ENCODE results near the gene TMEM187.

The TMEM187 gene

DNA sequence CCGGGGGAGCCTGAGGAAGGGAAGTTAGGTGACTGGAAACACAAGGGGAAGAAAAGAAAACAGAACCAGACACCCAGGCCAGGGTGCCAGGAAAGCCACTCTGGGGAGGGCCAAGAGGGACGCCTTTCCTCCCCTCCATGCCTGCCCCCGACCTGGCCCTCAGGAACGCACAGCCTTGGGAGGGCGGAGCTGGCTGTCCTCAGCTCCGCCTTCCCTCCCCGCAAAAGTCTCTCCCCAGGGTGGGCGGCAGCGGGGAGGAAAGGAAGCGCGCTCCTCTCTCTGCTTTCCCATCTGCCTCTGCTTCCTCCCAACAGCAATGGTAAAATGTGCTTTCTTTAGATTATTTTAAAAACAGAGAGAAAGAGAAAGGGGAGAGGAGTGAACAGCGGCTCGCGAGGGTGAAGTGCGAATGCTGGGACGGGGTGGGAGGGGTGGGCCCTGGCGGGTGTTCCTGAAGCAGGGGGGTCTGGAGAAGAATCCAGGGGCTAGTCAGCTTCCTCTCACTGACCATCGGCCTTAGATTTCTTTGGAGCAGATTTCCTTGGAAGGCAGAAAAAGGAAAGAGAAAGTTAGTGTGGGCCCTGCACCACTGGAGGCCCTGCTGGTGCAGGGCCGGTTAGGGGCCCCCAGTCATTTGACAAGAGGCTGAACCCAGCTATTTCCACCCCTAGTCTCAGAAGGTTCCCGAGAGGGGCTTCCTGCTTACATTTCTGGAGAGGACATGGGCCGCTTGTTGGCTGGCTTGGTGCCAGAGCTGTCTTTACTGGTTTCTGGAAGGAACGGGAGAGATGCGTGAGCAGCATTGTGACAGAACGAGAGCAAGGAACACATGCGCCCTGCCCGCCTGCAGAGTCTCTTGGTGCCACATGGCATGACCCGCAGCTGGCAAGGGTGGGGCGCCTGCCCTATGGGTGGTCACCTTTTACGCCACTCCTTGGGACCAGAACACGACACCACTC, 23.4 kb upstream of the TMEM187 start:
- no peak for TF ChIP-seq TCF12 (IDR thresholded peaks at IDR 0.05; ENCODE audit: low read depth)
- TF ChIP-seq YY1 (IDR thresholded peaks at IDR 0.05; ENCODE audit: low read depth) = no peak
- no peak for TF ChIP-seq NFIC (IDR thresholded peaks at IDR 0.05)
- TF ChIP-seq CEBPB (IDR thresholded peaks at IDR 0.05) = no peak
- no peak for TF ChIP-seq USF1 (IDR thresholded peaks at IDR 0.05)
- no peak for TF ChIP-seq TEAD4 (IDR thresholded peaks at IDR 0.05)
- TF ChIP-seq MAX (IDR thresholded peaks at IDR 0.05) = no peak

DNA sequence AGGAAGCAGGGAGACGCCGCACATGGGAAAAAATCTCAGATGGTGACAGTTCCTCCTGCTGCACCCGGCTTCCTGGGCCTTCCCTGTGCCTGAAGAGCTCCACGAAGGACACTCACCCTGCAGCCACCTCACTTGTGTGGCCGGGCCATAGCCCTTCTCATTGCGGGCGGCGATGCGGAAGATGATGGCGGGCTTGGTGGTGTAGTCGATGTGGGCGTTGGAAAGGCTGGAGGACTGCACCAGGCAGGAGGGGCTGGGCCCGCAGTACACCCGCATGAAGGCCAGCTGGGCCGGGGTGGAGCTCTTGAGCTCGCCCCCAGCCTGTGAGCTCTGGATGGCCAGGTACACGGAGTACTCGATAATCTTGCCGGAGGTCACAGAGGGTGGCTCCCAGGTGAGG, 22.4 kb upstream of the TMEM187 start:
- TF ChIP-seq TEAD4 (IDR thresholded peaks at IDR 0.05) (no peak), FOXM1 (IDR thresholded peaks at IDR 0.05; ENCODE audit: borderline replicate concordance, low read depth) (no peak), CEBPB (IDR thresholded peaks at IDR 0.05) (no peak), ZBTB7A (IDR thresholded peaks at IDR 0.05; ENCODE audit: low read depth) (no peak), TCF12 (IDR thresholded peaks at IDR 0.05; ENCODE audit: low read depth) (no peak), CREB1 (IDR thresholded peaks at IDR 0.05; ENCODE audit: low read depth) (no peak), EGR1 (IDR thresholded peaks at IDR 0.05) (no peak), YY1 (IDR thresholded peaks at IDR 0.05; ENCODE audit: low read depth) (no peak), TAF1 (IDR thresholded peaks at IDR 0.05; ENCODE audit: low read depth) (no peak), EP300 (IDR thresholded peaks at IDR 0.05; ENCODE audit: borderline replicate concordance) (no peak), USF1 (IDR thresholded peaks at IDR 0.05) (no peak), RAD21 (IDR thresholded peaks at IDR 0.05; ENCODE audit: low read depth) (no peak), MAX (IDR thresholded peaks at IDR 0.05) (no peak)

DNA sequence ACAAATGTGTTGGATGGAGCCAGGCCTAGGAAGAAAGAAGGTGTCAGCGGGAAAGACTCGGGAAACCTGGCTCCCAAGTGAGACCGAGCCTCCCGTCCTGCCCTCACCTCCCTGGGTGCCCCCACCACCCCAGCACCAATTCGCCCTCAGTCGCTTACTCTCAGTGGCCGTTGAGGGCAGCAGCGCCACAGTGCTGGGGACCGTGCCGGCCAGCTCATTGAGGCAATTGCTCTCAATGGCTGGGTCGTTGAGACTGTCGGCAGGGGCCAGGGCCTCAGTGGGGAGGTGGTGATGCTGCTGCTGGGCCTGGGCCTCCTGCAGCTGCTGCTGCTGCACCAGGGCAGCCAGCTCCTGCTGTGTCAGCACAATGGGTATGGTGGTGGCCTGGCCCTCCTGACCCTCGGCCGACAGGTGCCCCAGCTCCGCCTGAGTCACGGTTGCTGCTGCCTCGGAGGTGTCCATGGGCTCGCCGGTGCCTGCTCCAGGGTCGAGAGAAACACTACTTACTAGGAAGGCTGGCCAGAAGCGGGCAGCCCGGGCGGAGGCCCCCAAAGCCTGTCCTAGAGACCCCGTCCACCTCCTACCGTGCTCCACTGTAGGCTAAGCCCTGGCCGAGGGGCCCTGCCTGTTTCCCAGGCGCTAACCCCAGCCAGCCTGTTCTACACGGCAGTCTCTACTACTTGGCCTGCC, 20.7 kb upstream of the TMEM187 start:
- TF ChIP-seq USF1 (IDR thresholded peaks at IDR 0.05) = no peak
- no peak for TF ChIP-seq EP300 (IDR thresholded peaks at IDR 0.05; ENCODE audit: borderline replicate concordance)
- TF ChIP-seq TCF12 (IDR thresholded peaks at IDR 0.05; ENCODE audit: low read depth) = no peak
- TF ChIP-seq RAD21 (IDR thresholded peaks at IDR 0.05; ENCODE audit: low read depth) = no peak
- no peak for TF ChIP-seq EGR1 (IDR thresholded peaks at IDR 0.05)
- TF ChIP-seq CEBPB (IDR thresholded peaks at IDR 0.05) = no peak
- TF ChIP-seq, protein P1, sequence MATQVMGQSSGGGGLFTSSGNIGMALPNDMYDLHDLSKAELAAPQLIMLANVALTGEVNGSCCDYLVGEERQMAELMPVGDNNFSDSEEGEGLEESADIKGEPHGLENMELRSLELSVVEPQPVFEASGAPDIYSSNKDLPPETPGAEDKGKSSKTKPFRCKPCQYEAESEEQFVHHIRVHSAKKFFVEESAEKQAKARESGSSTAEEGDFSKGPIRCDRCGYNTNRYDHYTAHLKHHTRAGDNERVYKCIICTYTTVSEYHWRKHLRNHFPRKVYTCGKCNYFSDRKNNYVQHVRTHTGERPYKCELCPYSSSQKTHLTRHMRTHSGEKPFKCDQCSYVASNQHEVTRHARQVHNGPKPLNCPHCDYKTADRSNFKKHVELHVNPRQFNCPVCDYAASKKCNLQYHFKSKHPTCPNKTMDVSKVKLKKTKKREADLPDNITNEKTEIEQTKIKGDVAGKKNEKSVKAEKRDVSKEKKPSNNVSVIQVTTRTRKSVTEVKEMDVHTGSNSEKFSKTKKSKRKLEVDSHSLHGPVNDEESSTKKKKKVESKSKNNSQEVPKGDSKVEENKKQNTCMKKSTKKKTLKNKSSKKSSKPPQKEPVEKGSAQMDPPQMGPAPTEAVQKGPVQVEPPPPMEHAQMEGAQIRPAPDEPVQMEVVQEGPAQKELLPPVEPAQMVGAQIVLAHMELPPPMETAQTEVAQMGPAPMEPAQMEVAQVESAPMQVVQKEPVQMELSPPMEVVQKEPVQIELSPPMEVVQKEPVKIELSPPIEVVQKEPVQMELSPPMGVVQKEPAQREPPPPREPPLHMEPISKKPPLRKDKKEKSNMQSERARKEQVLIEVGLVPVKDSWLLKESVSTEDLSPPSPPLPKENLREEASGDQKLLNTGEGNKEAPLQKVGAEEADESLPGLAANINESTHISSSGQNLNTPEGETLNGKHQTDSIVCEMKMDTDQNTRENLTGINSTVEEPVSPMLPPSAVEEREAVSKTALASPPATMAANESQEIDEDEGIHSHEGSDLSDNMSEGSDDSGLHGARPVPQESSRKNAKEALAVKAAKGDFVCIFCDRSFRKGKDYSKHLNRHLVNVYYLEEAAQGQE (IDR thresholded peaks at IDR 0.05; ENCODE audit: low read depth) = no peak
- no peak for TF ChIP-seq MAX (IDR thresholded peaks at IDR 0.05)
- no peak for TF ChIP-seq YY1 (IDR thresholded peaks at IDR 0.05; ENCODE audit: low read depth)
- no peak for TF ChIP-seq TAF1 (IDR thresholded peaks at IDR 0.05; ENCODE audit: low read depth)
- TF ChIP-seq TEAD4 (IDR thresholded peaks at IDR 0.05) = no peak
- no peak for TF ChIP-seq NFIC (IDR thresholded peaks at IDR 0.05)
- TF ChIP-seq CREB1 (IDR thresholded peaks at IDR 0.05; ENCODE audit: low read depth) = no peak
- no peak for TF ChIP-seq ZBTB7A (IDR thresholded peaks at IDR 0.05; ENCODE audit: low read depth)
- TF ChIP-seq FOXM1 (IDR thresholded peaks at IDR 0.05; ENCODE audit: borderline replicate concordance, low read depth) = no peak

DNA sequence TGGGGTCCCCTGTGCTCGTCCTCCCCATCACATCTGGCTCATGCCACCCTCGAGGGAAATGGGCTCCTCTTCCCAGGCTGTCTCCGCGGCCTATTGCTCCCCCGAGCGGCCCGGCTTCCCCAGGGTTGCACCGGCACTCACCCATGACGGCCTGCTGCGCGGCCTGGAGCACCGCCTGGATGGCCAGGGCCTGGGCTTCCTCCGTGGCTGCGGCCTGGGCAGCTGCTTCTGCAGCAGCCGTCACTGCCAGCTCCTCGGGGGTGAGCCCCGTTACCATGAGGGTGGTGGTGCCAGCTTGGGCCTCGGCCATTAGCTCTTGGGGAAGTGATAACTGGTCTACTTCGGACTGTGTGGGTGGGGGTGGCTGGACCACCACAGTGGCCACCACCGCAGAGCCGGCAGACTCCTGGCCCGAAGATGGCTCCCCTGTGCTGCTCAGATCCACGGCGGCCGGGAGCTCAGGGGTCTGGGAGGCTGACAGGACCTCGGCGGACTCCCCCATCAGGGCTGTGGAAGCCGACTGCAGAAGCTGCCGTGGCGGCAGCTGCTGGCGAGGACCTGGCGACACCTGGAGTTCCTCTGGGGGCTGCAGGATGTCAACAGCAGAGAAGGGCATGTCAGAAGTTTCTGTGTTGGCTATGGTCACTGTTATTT, 20.1 kb upstream of the TMEM187 start:
- TF ChIP-seq EP300 (IDR thresholded peaks at IDR 0.05; ENCODE audit: borderline replicate concordance) = no peak

- TF ChIP-seq TAF1 (IDR thresholded peaks at IDR 0.05; ENCODE audit: low read depth) (no peak), RAD21 (IDR thresholded peaks at IDR 0.05; ENCODE audit: low read depth) (peak; percentile 59)
Measured at GRCh38 chrX:153953342-153953830, 19.2 kb upstream of the TMEM187 start.

- TF ChIP-seq, protein P1 (IDR thresholded peaks at IDR 0.05; ENCODE audit: low read depth) = no peak
- no peak for TF ChIP-seq CREB1 (IDR thresholded peaks at IDR 0.05; ENCODE audit: low read depth)
- TF ChIP-seq TCF12 (IDR thresholded peaks at IDR 0.05; ENCODE audit: low read depth) = no peak
- TF ChIP-seq MAX (IDR thresholded peaks at IDR 0.05) = no peak
- TF ChIP-seq TEAD4 (IDR thresholded peaks at IDR 0.05) = no peak
- no peak for TF ChIP-seq RAD21 (IDR thresholded peaks at IDR 0.05; ENCODE audit: low read depth)
- TF ChIP-seq ZBTB7A (IDR thresholded peaks at IDR 0.05; ENCODE audit: low read depth) = no peak
- no peak for TF ChIP-seq EGR1 (IDR thresholded peaks at IDR 0.05)
- TF ChIP-seq USF1 (IDR thresholded peaks at IDR 0.05) = no peak
- TF ChIP-seq YY1 (IDR thresholded peaks at IDR 0.05; ENCODE audit: low read depth) = no peak
- TF ChIP-seq NFIC (IDR thresholded peaks at IDR 0.05) = no peak
- no peak for TF ChIP-seq CEBPB (IDR thresholded peaks at IDR 0.05)
- TF ChIP-seq TAF1 (IDR thresholded peaks at IDR 0.05; ENCODE audit: low read depth) = no peak
- no peak for TF ChIP-seq FOXM1 (IDR thresholded peaks at IDR 0.05; ENCODE audit: borderline replicate concordance, low read depth)
- TF ChIP-seq EP300 (IDR thresholded peaks at IDR 0.05; ENCODE audit: borderline replicate concordance) = no peak
Measured at GRCh38 chrX:153953892-153954557, 18.5 kb upstream of the TMEM187 start.
